ENCODE results near the gene PLPPR4. TPM values are rescaled to one million over a fixed set of nuclear protein-coding genes. Genes with fewer than 3 reads are reported as not detected.

The PLPPR4 gene
- total RNA-seq, 1 donor from 2014 or later = 0.29 TPM

GRCh38 chr1:99348397-99349132, 84.3 kb downstream of the PLPPR4 start:
- no peaks in the 10 kb centered on the region for H3K27me3 Mint-ChIP-seq (ENCODE audit: unreplicated experiment)
- H3K4me3 Mint-ChIP-seq (ENCODE audit: unreplicated experiment) = no peak overlapping the region
- H3K9me3 Mint-ChIP-seq (ENCODE audit: unreplicated experiment) = no peaks in the 10 kb centered on the region
- TF ChIP-seq, protein P1, sequence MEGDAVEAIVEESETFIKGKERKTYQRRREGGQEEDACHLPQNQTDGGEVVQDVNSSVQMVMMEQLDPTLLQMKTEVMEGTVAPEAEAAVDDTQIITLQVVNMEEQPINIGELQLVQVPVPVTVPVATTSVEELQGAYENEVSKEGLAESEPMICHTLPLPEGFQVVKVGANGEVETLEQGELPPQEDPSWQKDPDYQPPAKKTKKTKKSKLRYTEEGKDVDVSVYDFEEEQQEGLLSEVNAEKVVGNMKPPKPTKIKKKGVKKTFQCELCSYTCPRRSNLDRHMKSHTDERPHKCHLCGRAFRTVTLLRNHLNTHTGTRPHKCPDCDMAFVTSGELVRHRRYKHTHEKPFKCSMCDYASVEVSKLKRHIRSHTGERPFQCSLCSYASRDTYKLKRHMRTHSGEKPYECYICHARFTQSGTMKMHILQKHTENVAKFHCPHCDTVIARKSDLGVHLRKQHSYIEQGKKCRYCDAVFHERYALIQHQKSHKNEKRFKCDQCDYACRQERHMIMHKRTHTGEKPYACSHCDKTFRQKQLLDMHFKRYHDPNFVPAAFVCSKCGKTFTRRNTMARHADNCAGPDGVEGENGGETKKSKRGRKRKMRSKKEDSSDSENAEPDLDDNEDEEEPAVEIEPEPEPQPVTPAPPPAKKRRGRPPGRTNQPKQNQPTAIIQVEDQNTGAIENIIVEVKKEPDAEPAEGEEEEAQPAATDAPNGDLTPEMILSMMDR (IDR thresholded peaks at IDR 0.05; ENCODE audit: partially characterized antibody, unreplicated experiment) = no peak
- no peaks in the 10 kb centered on the region for H3K36me3 Mint-ChIP-seq (ENCODE audit: unreplicated experiment)
- no peaks in the 10 kb centered on the region for H3K4me1 Mint-ChIP-seq (ENCODE audit: low read depth, unreplicated experiment)
- no peak overlapping the region for H3K27ac Mint-ChIP-seq (ENCODE audit: unreplicated experiment)
- no peak for DNase-seq

DNA sequence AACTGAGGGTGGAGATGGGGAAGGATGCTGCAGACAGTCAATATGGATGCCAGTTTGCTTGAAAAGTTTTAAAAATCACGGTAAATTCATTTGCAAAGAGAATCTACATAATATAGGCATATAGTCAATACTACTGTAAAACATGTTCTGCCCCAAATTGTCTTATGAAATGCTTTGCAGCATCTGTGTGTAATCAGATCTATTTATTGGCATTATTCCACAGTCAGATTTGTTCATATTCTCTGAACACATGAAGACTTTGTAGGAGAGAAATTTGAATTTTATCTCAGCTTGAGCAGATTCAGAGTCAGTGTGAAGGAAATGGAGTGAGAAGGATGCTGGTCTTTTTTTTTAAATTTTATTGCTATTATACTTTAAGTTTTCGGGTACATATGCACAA, 88.5 kb downstream of the PLPPR4 start:
- Mint-ChIP-seq H3K27ac (ENCODE audit: unreplicated experiment) (no peak overlapping the region), H3K36me3 (ENCODE audit: unreplicated experiment) (no peaks in the 10 kb centered on the region), H3K4me1 (ENCODE audit: low read depth, unreplicated experiment) (no peaks in the 10 kb centered on the region), H3K4me3 (ENCODE audit: unreplicated experiment) (no peak overlapping the region), H3K9me3 (ENCODE audit: unreplicated experiment) (no peaks in the 10 kb centered on the region), H3K27me3 (ENCODE audit: unreplicated experiment) (peaks cover 2% of the 10 kb centered on the region)
- TF ChIP-seq, protein P1 (IDR thresholded peaks at IDR 0.05; ENCODE audit: partially characterized antibody, unreplicated experiment) = no peak
- no peak for DNase-seq

DNA sequence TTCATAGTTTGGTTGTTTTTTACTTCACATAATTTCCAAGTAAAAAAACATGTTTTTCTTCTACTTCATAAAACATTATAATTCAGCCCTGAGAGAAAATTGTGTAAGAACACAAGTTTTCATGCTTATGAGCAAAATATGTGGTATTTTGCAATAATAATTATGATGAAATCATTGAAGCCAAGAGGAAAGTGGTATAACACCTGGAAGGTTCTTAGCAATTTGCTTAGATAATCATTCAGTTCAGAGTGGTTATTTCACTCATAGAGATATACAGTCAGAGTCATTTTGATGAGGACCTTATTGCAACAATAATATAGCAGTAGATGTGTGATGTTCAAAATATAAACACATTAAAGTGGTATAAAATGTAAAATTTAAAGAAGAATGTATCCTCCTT, 94.5 kb downstream of the PLPPR4 start:
- Mint-ChIP-seq H3K27ac (ENCODE audit: unreplicated experiment) (no peak overlapping the region), H3K9me3 (ENCODE audit: unreplicated experiment) (no peaks in the 10 kb centered on the region), H3K4me3 (ENCODE audit: unreplicated experiment) (no peak overlapping the region), H3K27me3 (ENCODE audit: unreplicated experiment) (peaks cover 2% of the 10 kb centered on the region), H3K4me1 (ENCODE audit: low read depth, unreplicated experiment) (no peaks in the 10 kb centered on the region), H3K36me3 (ENCODE audit: unreplicated experiment) (no peaks in the 10 kb centered on the region)
- TF ChIP-seq, protein P1 (IDR thresholded peaks at IDR 0.05; ENCODE audit: partially characterized antibody, unreplicated experiment) = no peak
- DNase-seq = no peak

Measured in glutamatergic neuron (in vitro differentiated cells).